Stimulated activated CD4-positive, alpha-beta T cell treated with anti-CD3 and anti-CD28 coated beads, Interleukin-15, amount 100 ng/mL, for 1 hour (primary cell): ENCODE data around the gene SRP68.
"Not testable (repeated sequence)": the region's sequence is repeated elsewhere in the genome, so short reads cannot be mapped to it uniquely, and the experiment has no call there.

Source experiments
- DNase-seq, 2 donors: peaks; one replicate each; pipeline ENCODE4 v3.0.0-alpha.2; 2020; ENCODE audit warnings: low read depth in 1 of 2, low spot score in 1 of 2

The SRP68 gene

GRCh38 chr17:76048025-76048605 is 24.2 kb downstream of the SRP68 start:
- no peak for DNase-seq

GRCh38 chr17:76046064-76046463 is 26.3 kb downstream of the SRP68 start:
- DNase-seq, result no peak

- DNase-seq, result not testable (repeated sequence)
Observed at GRCh38 chr17:76044475-76045007, 27.8 kb downstream of the SRP68 start.

- not testable (repeated sequence) for DNase-seq
Observed at GRCh38 chr17:76042868-76043267, 29.4 kb downstream of the SRP68 start.

- no peak for DNase-seq
Observed at GRCh38 chr17:76040376-76040775, 31.9 kb downstream of the SRP68 start.

- no peak for DNase-seq
Observed at GRCh38 chr17:76039121-76039520, 33.2 kb downstream of the SRP68 start.

GRCh38 chr17:76038050-76038449 is 34.3 kb downstream of the SRP68 start:
- DNase-seq, result no peak

- no peak for DNase-seq
Observed at GRCh38 chr17:76036497-76037261, 35.6 kb downstream of the SRP68 start.

- no peak for DNase-seq
Observed at GRCh38 chr17:76034428-76035350, 37.6 kb downstream of the SRP68 start.

GRCh38 chr17:76033139-76033538 is 39.2 kb downstream of the SRP68 start:
- no peak for DNase-seq

- DNase-seq, result no peak
Observed at GRCh38 chr17:76032780-76033108, 39.6 kb downstream of the SRP68 start.

GRCh38 chr17:76032073-76032779 is 40.1 kb downstream of the SRP68 start:
- no peak for DNase-seq

- no peak for DNase-seq
Observed at GRCh38 chr17:76027159-76027839, 45.0 kb downstream of the SRP68 start, which contains the start of gene EVPL. Gene EVPL (minus strand): TSS chr17:76027306. CDS start chr17:76027198, 108 bp downstream.

- no peak for DNase-seq
Observed at GRCh38 chr17:76026714-76027158, 45.6 kb downstream of the SRP68 start.

- DNase-seq, result no peak
Observed at GRCh38 chr17:76025294-76025693, 47.0 kb downstream of the SRP68 start.

- DNase-seq, result no peak
Observed at GRCh38 chr17:76024353-76024752, 48.0 kb downstream of the SRP68 start.

- no peak for DNase-seq
Observed at GRCh38 chr17:76023900-76024237, 48.4 kb downstream of the SRP68 start.

- no peak for DNase-seq
Observed at GRCh38 chr17:76022973-76023899, 49.1 kb downstream of the SRP68 start.

GRCh38 chr17:76022285-76022684 is 50.0 kb downstream of the SRP68 start:
- no peak for DNase-seq
